Measurements from ENCODE around the gene ROBO3. TPM values are rescaled to one million over a fixed set of nuclear protein-coding genes. Genes with fewer than 3 reads are reported as not detected.

The ROBO3 gene
- total and polyA plus RNA-seq, 10 of the 15 experiments (the other 5 are each of a cell fraction or from before 2014, with no cell fraction given), result 0.10 to 0.63 (median 0.31) TPM; not detected in 2

DNA sequence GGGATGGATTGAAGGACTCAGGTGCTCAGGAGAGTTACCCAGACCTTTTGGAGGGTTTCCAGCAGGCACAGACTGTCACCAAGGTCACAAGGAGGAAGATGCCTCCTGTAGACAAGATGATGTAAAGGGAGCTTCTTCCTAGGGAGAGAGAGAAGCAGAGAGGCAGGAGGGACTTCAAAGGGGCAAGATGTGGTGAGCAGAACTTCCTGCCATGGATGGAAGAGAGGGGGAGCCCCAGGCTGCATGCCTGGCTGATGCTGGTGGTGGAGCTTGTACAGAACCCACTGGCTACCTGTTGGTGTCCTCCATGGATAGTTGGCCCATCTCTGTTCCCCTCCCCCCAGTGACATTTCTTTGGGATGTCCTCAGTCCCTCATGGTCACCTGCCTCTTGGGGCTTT, 58.1 kb downstream of the ROBO3 start:
- intact Hi-C loops (cut with micrococcal nuclease; ENCODE audit: unreplicated experiment) (no loop called here), in situ Hi-C loops (cut with MboI) (no loop called here)
- H3K79me2 ChIP-seq (ENCODE audit: control insufficient read depth, insufficient read depth, low read length), result no peaks in the 10 kb centered on the region
- H3K4me2 ChIP-seq (ENCODE audit: control insufficient read depth, insufficient read depth), result no peak overlapping the region
- ChIA-PET RAD21 (ENCODE audit: unreplicated experiment) (no interaction called here), SMC1A (ENCODE audit: uncharacterized antibody, unreplicated experiment) (interaction anchor here (1.2 kb wide), 1 partner anchor 30 kb away, joined by 3 read pairs; the partner anchor contains the start of gene CCDC15), CTCF (interaction anchor here (0.9 kb wide), 1 partner anchor 168 kb away, joined by 4 read pairs; no protein-coding TSS in a partner anchor), POLR2A (no interaction called here)
- peaks cover 0 to 2% of the 10 kb centered on the region in 2 experiments; a peak in 1 of 4 replicates for H3K27me3 ChIP-seq (replicated peaks in 1 of 2; ENCODE audit: control insufficient read depth in 2 of 2, insufficient read depth in 2 of 2, low read length in 1 of 2)
- H3K4me3 ChIP-seq, result no peak overlapping the region
- ATAC-seq (no peak), DNase-seq (ENCODE audit: low read depth, low spot score) (no peak), FAIRE-seq (no peak)
- no peaks in the 10 kb centered on the region for H3K36me3 ChIP-seq (ENCODE audit: control insufficient read depth in 2 of 2, insufficient read depth in 2 of 2, low read length in 1 of 2)
- no peak overlapping the region for H3K27ac ChIP-seq (ENCODE audit: control insufficient read depth, insufficient read depth)
- H4K20me1 ChIP-seq (ENCODE audit: control insufficient read depth, insufficient read depth), result no peaks in the 10 kb centered on the region
- no peak overlapping the region for H3K9ac ChIP-seq (ENCODE audit: control insufficient read depth, insufficient read depth, low read length)
- no peaks in the 10 kb centered on the region for H3K4me1 ChIP-seq (ENCODE audit: control insufficient read depth, insufficient read depth, low read length)
- no peaks in the 10 kb centered on the region for H3K9me3 ChIP-seq (replicated peaks; ENCODE audit: control insufficient read depth, insufficient read depth, low read length)
- no peak overlapping the region for H2AFZ ChIP-seq (ENCODE audit: control insufficient read depth, low read depth, low read length)
- no TSS peak for BruUV-seq (replicated peaks)
- TF ChIP-seq EED (IDR thresholded peaks at IDR 0.05; ENCODE audit: low read depth) (no peak), NBN (IDR thresholded peaks at IDR 0.05) (no peak), KAT2A (conservative IDR thresholded peaks at IDR 0.05; ENCODE audit: control insufficient read depth, low read depth, low read length) (no peak), BACH1 (IDR thresholded peaks at IDR 0.05; ENCODE audit: borderline replicate concordance) (no peak), BRCA1 (IDR thresholded peaks at IDR 0.05; ENCODE audit: low read depth, low read length) (no peak), POLR2AphosphoS5 (IDR thresholded peaks at IDR 0.05; ENCODE audit: low read length) (no peak), MEF2A (IDR thresholded peaks at IDR 0.05; ENCODE audit: insufficient read depth, low read depth, low read length) (no peak), ZNF24 (IDR thresholded peaks at IDR 0.05) (no peak), KLF5 (IDR thresholded peaks at IDR 0.05; ENCODE audit: partially characterized antibody) (no peak), CBX3 (IDR thresholded peaks at IDR 0.05; ENCODE audit: borderline replicate concordance, low read depth) (no peak), CREB1 (IDR thresholded peaks at IDR 0.05; ENCODE audit: low read depth) (no peak)
- TF ChIP-seq, protein P1, sequence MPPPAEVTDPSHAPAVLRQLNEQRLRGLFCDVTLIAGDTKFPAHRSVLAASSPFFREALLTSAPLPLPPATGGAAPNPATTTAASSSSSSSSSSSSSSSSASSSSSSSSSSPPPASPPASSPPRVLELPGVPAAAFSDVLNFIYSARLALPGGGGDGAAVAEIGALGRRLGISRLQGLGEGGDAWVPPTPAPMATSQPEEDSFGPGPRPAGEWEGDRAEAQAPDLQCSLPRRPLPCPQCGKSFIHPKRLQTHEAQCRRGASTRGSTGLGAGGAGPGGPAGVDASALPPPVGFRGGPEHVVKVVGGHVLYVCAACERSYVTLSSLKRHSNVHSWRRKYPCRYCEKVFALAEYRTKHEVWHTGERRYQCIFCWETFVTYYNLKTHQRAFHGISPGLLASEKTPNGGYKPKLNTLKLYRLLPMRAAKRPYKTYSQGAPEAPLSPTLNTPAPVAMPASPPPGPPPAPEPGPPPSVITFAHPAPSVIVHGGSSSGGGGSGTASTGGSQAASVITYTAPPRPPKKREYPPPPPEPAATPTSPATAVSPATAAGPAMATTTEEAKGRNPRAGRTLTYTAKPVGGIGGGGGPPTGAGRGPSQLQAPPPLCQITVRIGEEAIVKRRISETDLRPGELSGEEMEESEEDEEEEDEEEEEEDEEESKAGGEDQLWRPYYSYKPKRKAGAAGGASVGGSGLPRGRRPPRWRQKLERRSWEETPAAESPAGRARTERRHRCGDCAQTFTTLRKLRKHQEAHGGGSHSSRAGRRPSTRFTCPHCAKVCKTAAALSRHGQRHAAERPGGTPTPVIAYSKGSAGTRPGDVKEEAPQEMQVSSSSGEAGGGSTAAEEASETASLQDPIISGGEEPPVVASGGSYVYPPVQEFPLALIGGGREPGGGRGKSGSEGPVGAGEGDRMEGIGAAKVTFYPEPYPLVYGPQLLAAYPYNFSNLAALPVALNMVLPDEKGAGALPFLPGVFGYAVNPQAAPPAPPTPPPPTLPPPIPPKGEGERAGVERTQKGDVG (CRISPR knock-in tag; IDR thresholded peaks at IDR 0.05), result no peak
- TF ChIP-seq, protein P2, sequence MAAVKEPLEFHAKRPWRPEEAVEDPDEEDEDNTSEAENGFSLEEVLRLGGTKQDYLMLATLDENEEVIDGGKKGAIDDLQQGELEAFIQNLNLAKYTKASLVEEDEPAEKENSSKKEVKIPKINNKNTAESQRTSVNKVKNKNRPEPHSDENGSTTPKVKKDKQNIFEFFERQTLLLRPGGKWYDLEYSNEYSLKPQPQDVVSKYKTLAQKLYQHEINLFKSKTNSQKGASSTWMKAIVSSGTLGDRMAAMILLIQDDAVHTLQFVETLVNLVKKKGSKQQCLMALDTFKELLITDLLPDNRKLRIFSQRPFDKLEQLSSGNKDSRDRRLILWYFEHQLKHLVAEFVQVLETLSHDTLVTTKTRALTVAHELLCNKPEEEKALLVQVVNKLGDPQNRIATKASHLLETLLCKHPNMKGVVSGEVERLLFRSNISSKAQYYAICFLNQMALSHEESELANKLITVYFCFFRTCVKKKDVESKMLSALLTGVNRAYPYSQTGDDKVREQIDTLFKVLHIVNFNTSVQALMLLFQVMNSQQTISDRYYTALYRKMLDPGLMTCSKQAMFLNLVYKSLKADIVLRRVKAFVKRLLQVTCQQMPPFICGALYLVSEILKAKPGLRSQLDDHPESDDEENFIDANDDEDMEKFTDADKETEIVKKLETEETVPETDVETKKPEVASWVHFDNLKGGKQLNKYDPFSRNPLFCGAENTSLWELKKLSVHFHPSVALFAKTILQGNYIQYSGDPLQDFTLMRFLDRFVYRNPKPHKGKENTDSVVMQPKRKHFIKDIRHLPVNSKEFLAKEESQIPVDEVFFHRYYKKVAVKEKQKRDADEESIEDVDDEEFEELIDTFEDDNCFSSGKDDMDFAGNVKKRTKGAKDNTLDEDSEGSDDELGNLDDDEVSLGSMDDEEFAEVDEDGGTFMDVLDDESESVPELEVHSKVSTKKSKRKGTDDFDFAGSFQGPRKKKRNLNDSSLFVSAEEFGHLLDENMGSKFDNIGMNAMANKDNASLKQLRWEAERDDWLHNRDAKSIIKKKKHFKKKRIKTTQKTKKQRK (IDR thresholded peaks at IDR 0.05; ENCODE audit: low read depth, low read length), result no peak
- TF ChIP-seq, protein P3, sequence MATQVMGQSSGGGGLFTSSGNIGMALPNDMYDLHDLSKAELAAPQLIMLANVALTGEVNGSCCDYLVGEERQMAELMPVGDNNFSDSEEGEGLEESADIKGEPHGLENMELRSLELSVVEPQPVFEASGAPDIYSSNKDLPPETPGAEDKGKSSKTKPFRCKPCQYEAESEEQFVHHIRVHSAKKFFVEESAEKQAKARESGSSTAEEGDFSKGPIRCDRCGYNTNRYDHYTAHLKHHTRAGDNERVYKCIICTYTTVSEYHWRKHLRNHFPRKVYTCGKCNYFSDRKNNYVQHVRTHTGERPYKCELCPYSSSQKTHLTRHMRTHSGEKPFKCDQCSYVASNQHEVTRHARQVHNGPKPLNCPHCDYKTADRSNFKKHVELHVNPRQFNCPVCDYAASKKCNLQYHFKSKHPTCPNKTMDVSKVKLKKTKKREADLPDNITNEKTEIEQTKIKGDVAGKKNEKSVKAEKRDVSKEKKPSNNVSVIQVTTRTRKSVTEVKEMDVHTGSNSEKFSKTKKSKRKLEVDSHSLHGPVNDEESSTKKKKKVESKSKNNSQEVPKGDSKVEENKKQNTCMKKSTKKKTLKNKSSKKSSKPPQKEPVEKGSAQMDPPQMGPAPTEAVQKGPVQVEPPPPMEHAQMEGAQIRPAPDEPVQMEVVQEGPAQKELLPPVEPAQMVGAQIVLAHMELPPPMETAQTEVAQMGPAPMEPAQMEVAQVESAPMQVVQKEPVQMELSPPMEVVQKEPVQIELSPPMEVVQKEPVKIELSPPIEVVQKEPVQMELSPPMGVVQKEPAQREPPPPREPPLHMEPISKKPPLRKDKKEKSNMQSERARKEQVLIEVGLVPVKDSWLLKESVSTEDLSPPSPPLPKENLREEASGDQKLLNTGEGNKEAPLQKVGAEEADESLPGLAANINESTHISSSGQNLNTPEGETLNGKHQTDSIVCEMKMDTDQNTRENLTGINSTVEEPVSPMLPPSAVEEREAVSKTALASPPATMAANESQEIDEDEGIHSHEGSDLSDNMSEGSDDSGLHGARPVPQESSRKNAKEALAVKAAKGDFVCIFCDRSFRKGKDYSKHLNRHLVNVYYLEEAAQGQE (IDR thresholded peaks at IDR 0.05; ENCODE audit: low read depth, low read length), result no peak
- TF ChIP-seq, protein P4, sequence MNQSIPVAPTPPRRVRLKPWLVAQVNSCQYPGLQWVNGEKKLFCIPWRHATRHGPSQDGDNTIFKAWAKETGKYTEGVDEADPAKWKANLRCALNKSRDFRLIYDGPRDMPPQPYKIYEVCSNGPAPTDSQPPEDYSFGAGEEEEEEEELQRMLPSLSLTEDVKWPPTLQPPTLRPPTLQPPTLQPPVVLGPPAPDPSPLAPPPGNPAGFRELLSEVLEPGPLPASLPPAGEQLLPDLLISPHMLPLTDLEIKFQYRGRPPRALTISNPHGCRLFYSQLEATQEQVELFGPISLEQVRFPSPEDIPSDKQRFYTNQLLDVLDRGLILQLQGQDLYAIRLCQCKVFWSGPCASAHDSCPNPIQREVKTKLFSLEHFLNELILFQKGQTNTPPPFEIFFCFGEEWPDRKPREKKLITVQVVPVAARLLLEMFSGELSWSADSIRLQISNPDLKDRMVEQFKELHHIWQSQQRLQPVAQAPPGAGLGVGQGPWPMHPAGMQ (IDR thresholded peaks at IDR 0.05; ENCODE audit: borderline replicate concordance), result no peak
